Mesothelial cell of epicardium (in vitro differentiated cells): ENCODE measurements around the gene SLC28A3. TPM values are rescaled to one million over a fixed set of nuclear protein-coding genes. Genes with fewer than 3 reads are reported as not detected.
"Not testable (repeated sequence)": the region's sequence is repeated elsewhere in the genome, so short reads cannot be mapped to it uniquely, and the experiment has no call there.

Source experiments
- DNase-seq, 2 experiments: peaks; one replicate each; pipeline ENCODE4 v3.0.0; 2021; ENCODE audit warnings: low spot score in 2 of 2; ENCODE audit not compliant: unreplicated experiment in 2 of 2
- H3K27ac Mint-ChIP-seq: 2 replicates; pipeline ENCODE4 v1.8.0; 2021; ENCODE audit warnings: mixed read lengths
- H3K27me3 Mint-ChIP-seq: 2 replicates; pipeline ENCODE4 v1.8.0; 2021; ENCODE audit warnings: low read depth, mixed read lengths
- H3K36me3 Mint-ChIP-seq: 2 replicates; pipeline ENCODE4 v1.8.0; 2021; ENCODE audit warnings: mixed read lengths
- H3K4me1 Mint-ChIP-seq: 2 replicates; pipeline ENCODE4 v1.8.0; 2021; ENCODE audit warnings: mixed read lengths
- H3K4me3 Mint-ChIP-seq: 2 replicates; pipeline ENCODE4 v1.8.0; 2021; ENCODE audit warnings: mild to moderate bottlenecking, moderate library complexity, mixed read lengths
- H3K9me3 Mint-ChIP-seq: 2 replicates; pipeline ENCODE4 v1.8.0; 2021; ENCODE audit warnings: mixed read lengths
- total RNA-seq: library from RNA; stranded (reverse); gene quantifications from 3 replicates; pipeline ENCODE4 v1.2.1, GENCODE V29; 2021
- TF ChIP-seq, protein P1 (sequence below): fragments of 200-600 bp; sonication (generic); IDR thresholded peaks from one replicate; pipeline ENCODE4 v1.5.0; 2021; ENCODE audit warnings: antibody characterized with exemption; ENCODE audit not compliant: unreplicated experiment

The SLC28A3 gene, protein sequence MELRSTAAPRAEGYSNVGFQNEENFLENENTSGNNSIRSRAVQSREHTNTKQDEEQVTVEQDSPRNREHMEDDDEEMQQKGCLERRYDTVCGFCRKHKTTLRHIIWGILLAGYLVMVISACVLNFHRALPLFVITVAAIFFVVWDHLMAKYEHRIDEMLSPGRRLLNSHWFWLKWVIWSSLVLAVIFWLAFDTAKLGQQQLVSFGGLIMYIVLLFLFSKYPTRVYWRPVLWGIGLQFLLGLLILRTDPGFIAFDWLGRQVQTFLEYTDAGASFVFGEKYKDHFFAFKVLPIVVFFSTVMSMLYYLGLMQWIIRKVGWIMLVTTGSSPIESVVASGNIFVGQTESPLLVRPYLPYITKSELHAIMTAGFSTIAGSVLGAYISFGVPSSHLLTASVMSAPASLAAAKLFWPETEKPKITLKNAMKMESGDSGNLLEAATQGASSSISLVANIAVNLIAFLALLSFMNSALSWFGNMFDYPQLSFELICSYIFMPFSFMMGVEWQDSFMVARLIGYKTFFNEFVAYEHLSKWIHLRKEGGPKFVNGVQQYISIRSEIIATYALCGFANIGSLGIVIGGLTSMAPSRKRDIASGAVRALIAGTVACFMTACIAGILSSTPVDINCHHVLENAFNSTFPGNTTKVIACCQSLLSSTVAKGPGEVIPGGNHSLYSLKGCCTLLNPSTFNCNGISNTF
- 0.72 to 0.89 TPM (median 0.84 TPM) in 3 replicates for total RNA-seq

GRCh38 chr9:84340535-84340934 is at the start of gene SLC28A3:
TSS of gene SLC28A3 (minus strand) at chr9:84340758. CDS start at chr9:84340633, 125 bp downstream.
- DNase-seq, result no peak
- H3K9me3 Mint-ChIP-seq, result no peaks in the 10 kb centered on the region
- peak within 1 kb of the TSS; percentile 30 for H3K27ac Mint-ChIP-seq
- TF ChIP-seq, protein P1, sequence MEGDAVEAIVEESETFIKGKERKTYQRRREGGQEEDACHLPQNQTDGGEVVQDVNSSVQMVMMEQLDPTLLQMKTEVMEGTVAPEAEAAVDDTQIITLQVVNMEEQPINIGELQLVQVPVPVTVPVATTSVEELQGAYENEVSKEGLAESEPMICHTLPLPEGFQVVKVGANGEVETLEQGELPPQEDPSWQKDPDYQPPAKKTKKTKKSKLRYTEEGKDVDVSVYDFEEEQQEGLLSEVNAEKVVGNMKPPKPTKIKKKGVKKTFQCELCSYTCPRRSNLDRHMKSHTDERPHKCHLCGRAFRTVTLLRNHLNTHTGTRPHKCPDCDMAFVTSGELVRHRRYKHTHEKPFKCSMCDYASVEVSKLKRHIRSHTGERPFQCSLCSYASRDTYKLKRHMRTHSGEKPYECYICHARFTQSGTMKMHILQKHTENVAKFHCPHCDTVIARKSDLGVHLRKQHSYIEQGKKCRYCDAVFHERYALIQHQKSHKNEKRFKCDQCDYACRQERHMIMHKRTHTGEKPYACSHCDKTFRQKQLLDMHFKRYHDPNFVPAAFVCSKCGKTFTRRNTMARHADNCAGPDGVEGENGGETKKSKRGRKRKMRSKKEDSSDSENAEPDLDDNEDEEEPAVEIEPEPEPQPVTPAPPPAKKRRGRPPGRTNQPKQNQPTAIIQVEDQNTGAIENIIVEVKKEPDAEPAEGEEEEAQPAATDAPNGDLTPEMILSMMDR, result no peak
- H3K4me1 Mint-ChIP-seq, result peaks cover 41% of the 10 kb centered on the region
- H3K27me3 Mint-ChIP-seq, result no peaks in the 10 kb centered on the region
- H3K36me3 Mint-ChIP-seq, result no peaks in the 10 kb centered on the region
- no peak within 1 kb of the TSS for H3K4me3 Mint-ChIP-seq

GRCh38 chr9:84390254-84390653 is 49.7 kb upstream of the SLC28A3 start:
- H3K9me3 Mint-ChIP-seq, H3K27me3 Mint-ChIP-seq, H3K4me3 Mint-ChIP-seq: not testable (repeated sequence)

DNA sequence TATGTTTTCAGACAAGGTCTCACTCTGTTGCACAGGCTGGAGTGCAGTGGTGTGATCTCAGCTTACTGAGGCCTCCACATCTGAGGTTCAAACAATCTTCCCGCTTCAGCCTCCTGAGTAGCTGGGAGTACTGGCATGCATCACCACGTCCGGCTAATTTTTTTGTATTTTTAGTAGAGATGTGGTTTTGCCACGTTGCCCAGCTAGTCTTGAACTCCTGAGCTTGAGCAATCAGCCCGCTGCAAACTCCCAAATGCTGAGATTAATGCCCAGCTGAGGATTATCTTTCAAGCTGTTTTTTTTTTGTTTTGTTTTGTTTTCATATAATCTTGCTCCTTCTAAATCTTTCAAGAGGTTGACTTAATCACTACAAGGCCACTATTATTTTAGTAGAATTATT is 47.3 kb upstream of the SLC28A3 start:
- TF ChIP-seq, protein P1, result no peak
- DNase-seq, result no peak
- Mint-ChIP-seq H3K4me1 (peaks cover 21% of the 10 kb centered on the region), H3K27me3 (no peaks in the 10 kb centered on the region), H3K4me3 (no peak overlapping the region), H3K9me3 (no peaks in the 10 kb centered on the region), H3K36me3 (no peaks in the 10 kb centered on the region), H3K27ac (no peak overlapping the region)

More at GRCh38 chr9:84390254-84390653, 49.7 kb upstream of the SLC28A3 start:
- not testable (repeated sequence) for H3K27ac Mint-ChIP-seq, H3K36me3 Mint-ChIP-seq, DNase-seq
- H3K4me1 Mint-ChIP-seq, result peaks cover 15% of the 10 kb centered on the region

- Mint-ChIP-seq H3K4me3 (no peak overlapping the region), H3K27me3 (no peaks in the 10 kb centered on the region), H3K27ac (no peak overlapping the region), H3K9me3 (no peaks in the 10 kb centered on the region), H3K36me3 (no peaks in the 10 kb centered on the region), H3K4me1 (peaks cover 21% of the 10 kb centered on the region)
- no peak for DNase-seq
- TF ChIP-seq, protein P1, result no peak
Observed at GRCh38 chr9:84386753-84387152, 46.2 kb upstream of the SLC28A3 start.

GRCh38 chr9:84385386-84386040 is 45.0 kb upstream of the SLC28A3 start:
- DNase-seq, result no peak
- TF ChIP-seq, protein P1, result no peak
- Mint-ChIP-seq H3K4me3 (no peak overlapping the region), H3K27ac (peak overlapping the region; percentile 89), H3K9me3 (no peaks in the 10 kb centered on the region), H3K27me3 (no peaks in the 10 kb centered on the region), H3K4me1 (peaks cover 19% of the 10 kb centered on the region), H3K36me3 (no peaks in the 10 kb centered on the region)
